IPS DF 4.7 (cell line): ENCODE data around the gene CD96.
A peak's percentile ranks its signal among the peaks of the same experiment; 100 is the strongest.
"Not testable (repeated sequence)": the region's sequence is repeated elsewhere in the genome, so short reads cannot be mapped to it uniquely, and the experiment has no call there.

Experiments used
- DNase-seq: peaks from one replicate; pipeline ENCODE4 v3.0.0-alpha.2; 2013; ENCODE audit warnings: low spot score; ENCODE audit errors: extremely low read depth

CD96 gene

DNA sequence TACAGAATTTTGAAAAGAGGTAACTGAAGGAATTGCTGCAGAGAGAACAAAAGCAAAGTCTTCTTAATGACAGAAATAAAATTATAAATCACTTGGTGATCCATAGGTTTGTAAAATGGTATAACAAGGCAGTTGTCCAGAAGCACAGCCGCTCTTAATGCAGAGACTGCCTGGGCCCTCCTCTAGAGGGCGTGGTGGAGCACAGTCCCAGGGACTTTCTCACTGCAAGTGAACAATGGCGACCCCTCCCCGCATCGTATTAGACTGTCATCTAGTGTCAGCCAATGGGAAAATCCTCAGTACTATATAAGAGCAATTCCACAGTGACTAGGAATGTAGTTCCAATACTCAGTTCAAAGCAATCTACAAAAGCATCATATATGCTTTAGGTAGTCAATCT, 79.5 kb downstream of the CD96 start:
- peak; percentile 19 for DNase-seq

DNA sequence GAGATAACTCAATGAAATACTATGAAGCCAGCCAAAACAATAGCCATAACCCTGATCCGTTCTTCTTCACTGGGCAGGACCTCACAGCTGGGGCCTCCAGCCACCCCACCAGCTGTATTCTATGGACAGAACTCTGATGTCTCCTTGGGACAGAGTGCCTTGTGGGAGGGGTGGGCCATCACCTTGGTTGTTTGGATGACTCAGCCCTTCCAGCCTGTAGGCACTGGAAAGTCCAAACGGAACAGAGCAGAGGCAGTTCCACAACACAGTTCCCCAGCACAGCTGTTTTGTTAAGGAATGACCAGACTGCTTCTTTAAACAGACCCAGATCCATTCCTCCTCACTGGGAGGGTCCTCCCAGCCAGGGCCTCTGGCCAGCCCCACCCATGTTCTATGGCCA, 85.1 kb downstream of the CD96 start:
- DNase-seq, result no peak

DNA sequence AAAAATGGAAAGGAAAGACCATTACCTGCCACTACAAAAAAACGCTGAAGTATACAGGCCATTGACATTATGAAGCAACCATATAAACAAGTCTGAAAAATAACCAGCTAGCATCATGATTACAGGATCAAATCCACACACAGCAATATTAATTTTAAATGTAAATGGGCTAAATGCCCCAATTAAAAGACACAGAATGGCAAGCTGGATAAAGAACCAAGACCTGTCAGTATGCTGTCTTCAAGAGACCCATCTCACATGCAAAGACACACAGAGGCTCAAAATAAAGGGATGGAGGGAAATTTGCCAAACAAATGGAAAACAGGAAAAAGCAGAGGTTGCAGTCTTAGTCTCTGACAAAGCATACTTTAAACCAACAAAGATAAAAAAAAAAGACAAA, 87.0 kb downstream of the CD96 start:
- not testable (repeated sequence) for DNase-seq

DNA sequence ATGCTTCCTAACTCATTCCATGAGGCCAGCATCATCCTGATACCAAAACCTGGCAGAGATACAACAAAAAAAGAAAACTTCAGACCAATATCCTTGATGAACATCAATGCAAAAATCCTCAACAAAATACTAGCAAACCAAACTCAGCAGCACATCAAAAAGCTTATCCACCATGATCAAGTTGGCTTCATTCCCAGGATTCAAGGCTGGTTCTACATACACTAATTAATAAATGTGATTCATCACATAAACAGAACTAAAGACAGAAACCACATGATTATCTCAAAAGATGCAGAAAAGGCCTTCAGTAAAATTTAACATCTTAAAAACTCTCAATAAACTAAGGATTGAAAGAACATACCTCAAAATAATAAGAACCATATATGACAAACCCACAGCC, 88.6 kb downstream of the CD96 start:
- not testable (repeated sequence) for DNase-seq

DNA sequence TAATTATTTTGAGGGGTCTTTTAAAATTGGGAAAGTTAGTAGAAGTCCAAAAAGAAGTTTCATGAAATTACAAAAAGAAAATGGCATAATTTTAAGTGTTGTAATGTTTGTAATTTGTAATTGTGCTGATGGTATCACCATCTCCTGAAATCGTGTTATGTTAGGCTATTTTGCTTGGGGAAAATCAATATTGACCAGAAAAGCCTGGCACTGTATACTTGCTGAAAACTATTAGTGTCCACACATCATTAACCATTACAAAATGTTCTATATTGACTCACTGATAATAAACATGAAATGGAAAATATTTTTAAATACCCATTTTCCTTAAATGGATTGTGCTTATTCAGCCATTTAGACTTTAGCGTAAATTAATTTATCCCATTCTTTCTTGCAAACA, 93.4 kb downstream of the CD96 start:
- DNase-seq, result no peak

DNA sequence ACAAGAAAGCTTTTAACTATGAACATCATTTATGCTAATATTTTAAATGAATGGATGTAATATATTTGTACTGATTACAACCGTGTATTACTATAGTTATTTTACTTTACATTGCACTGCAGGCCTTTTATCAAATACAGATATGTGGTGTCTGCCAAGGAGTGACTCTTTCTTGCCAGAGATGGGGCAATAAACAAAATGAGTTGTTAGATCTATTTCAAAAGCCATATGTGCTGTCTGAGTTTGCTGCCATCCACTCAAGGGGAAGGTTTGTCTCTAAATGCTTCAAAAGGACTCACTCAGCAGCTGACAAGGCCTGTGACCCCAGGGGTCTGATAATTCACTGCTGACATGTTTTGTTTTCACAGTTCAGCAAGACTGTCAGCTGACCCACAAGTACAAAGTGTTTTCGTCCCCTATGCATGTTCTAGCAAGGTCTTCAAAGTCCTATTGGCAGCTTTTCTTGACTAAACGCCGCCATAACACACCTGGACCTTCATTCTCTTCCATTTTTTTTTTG, 94.4 kb downstream of the CD96 start:
- no peak for DNase-seq

DNA sequence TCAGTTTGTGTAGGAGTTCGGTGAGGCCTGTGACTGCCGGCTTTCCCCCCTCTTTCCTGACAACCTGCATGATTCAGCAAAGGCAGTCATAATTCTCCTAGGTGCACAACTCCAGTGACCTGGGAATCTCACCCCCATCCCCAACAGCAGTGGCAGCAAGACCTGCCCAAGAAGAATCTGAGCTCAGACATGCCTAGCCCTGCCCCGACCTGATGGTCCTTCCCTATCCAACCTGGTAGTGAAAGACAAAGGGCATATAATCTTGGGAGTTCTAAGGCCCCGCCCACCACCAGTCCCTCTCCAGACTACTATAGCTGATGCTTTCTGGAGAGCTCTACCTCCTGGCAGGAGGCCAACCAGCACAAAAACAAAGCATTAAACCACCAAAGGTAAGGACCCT, 97.3 kb downstream of the CD96 start:
- DNase-seq, result no peak

DNA sequence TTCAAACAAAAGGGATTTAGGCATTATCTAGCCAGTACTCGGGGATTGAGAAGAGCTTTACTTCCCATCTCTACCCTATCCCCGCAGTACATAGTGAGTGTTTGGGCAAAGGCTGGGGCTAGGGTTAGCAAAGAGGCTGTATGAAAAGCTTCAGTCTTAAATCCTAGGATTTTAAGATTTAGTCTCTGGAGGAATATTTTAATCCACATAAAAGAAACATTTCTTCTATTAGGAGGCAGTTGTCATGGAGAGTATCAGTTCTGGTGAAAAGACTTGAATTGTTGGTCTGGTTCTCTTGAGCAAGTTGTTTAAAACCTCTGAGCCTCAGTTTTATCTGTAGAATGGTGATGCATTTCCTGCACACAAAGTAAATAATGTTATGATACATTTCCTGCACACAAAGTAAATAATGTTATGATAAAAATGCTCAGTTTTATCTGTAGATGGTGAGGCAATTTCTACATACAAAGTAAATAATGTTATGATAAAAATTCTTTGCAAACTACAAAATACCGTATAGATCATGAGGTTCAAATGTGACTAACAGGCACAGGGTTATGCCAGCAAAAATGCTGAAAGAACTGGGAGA, 107.1 kb downstream of the CD96 start:
- no peak for DNase-seq

DNA sequence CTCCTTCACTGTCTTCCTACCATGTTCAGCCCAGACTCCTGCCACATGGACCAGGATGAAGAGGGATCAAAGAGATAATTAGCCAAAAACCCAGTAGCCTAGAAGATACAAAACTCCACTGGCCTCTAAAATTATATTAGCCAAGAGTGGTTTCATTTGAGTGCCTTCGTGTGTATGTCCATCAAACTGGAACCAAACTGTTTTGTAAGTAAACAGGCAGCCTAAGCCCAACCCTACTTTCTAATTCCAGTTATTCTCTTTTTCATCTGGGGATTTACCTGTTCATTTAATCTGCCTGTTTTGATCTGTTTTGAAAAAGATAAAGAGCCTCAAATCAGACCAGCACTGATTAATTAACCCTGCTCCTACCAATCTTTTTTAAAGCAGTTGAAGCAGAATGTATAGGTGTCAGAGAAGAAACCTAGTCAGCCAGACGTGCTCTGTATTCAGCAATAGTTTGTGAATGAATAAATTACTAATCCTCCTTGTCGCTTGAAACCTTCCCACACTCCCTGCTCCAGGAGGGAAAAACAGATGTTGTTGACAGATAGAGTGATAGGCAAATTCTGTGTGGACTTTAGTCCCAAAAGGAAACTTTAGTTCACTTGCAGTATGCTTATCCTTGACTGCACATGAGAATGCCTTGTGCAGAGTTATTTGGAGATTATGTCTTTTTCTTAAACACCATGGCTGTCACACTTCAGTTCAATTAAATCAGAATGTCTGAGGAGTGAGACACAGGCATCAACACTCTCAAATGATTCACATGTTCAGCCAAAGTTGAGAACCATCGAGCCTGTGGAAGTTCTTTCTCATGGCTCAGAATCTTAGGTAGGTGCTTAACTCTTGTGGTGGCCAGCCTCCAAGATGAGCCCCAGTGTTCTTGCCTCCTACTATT, 108.6 kb downstream of the CD96 start:
- DNase-seq, result no peak

DNA sequence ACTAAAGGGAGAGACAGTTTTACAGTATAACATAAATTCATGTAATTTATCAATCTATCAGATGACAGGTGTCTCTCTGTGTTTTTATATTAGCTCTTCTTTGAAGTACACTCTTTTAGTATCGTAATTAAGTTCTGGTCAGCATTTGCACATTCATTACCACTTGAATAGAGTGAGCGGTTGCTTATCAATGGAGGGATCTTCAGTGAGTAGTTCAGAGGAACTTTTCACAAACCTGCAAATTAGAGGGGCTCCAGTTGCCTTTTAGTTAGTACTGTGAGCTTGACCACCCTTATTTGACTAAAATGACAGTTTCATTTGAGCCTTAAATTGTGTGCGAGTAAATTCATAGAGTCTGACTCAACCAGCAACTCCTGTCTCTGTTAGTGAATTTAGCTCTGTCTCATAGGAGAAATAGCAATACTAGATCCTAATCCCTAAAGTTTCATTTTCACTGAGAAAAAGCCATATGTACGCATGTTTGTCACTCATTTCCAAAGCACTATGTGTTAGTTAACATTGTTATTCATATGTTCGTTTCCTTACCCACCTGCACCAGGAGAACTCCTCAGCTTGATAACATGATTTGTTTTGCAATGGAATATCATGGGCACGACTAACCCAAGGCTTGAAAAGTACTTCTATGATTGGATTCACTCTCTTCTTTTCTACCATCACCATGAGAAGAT, 110.6 kb downstream of the CD96 start:
- DNase-seq, result no peak

DNA sequence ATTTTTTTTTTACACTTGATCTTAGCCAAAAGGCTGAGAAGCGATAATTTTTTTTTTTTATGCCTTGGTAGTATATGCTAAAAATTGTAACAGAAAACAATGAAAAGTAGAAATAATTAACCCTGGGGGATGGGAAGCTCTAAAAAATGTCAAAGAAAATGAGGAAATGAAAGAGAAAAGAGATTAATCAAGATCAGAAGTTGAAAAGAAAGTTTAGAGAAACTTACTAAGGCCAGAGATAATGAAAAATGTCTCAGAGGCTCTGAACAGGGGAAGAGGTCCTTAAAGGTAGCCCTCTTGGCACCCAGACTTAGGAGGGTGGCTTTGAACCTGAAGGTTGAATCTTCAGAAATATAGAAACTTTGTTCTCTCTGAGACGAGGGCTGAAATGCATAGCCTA, 111.8 kb downstream of the CD96 start:
- no peak for DNase-seq

DNA sequence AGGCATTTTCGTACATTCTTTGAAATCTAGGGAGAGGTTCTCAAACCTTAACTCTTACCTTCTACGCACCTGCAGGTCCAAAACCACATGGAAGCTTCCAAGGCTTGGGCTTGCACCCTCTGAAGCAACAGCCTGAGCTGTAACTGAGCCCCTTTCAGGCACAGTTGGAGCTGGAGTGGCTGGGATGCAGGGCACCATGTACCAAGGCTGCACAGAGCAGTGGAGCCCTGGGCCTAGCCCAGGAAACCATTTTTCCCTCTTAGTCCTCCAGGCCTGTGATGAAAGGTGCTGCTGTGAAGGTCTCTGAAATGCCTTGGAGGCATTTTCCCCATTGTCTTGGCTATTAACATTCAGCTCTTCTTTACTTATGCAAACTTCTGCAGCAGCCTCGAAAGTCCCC, 120.0 kb downstream of the CD96 start:
- no peak for DNase-seq

DNA sequence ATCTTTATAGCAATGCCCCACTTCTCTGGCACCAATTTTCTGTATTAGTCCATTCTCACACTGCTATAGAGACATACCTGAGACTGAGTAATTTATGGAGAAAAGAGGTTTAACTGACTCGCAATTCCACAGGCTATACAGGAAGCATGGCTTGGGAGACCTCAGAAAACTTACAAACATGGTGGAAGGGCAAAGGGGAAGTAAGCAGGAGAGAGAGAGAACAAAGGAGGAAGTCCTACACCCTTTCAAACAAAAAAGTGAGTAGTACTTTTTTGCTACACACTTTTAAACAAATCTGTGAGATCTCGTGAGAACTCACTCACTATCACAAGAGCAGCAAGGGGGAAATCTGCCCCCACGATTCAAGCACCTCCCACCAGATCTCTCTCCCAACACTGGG, 120.9 kb downstream of the CD96 start:
- DNase-seq, result no peak

DNA sequence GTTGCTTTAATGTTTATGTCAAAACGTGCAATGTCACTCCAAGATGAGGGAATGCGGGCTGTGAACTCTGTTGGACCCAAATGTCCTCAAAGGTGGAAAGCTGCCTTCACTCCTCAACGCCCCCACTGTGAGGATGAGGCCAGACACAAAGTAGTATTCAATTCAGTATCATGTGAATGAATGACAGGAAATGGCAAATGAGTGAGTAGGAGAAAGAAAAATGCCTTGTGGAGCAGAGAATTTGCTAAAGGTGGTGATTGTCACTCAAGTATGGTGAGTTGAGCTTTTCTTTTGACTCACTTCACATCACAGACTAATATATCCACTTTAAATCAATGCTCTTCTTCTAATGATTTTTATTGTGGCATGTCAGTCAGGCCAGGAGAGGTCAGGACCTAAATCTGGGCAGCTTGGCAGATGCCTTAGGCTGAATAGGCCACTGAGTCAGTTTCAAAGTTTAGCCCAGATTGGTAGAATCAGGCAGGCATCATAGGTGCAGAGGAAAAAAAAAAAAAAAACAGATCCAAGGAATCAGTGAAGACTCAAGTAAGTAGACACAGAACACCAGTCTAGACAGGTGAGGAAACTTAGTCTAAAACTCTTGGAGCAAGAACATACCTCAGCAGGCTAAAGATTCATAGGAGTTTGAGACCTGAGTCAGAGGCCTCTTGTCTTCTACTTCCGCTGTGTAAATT, 124.2 kb downstream of the CD96 start:
- no peak for DNase-seq

DNA sequence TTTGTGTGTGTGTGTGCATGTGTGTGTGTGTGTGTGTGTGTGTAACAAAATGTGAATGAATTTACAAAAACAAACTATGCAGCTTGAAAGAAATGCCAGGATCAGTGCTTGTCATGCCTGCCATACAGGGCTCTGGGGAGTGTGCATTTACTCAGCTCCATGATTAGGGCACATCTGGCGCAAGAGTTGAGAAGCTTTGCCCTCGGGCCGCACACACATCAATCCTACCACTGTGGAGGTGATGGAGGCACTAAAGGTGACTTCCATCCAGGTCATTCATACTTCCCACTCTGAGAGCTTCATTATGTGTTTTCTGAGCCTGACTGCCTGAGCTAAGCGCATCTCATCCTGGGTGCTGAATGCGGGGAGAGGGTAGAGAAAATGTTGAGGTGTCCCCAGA, 125.2 kb downstream of the CD96 start:
- DNase-seq, result no peak

DNA sequence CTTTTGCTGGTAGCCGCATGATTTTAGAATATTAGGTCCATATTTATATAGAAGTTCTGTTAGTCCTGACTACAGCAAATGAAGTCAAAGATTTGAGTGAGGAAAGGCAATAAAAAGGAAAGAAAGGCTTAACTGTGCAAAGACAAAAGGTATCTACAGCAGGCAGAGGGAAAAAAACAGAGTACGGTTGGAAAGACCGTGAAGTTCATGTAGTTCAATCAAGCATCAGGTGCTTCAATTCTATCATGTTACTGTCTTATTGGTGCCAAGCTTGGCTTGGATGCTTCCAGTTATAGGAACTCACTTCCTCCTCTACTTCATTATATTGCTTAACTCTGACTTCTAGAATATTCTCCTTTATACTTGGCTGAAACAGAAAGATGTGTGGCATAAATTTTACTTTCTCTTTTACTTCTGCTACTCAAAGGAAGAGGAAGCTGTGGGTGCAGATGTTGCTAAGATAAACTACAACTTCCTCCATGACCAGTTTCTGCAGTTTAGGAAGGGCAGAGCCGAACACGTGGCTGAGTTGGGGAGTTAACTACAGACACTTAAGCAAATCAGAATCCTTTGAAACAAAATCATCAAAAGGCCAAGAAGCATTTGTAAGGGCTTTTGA, 125.7 kb downstream of the CD96 start:
- no peak for DNase-seq

DNA sequence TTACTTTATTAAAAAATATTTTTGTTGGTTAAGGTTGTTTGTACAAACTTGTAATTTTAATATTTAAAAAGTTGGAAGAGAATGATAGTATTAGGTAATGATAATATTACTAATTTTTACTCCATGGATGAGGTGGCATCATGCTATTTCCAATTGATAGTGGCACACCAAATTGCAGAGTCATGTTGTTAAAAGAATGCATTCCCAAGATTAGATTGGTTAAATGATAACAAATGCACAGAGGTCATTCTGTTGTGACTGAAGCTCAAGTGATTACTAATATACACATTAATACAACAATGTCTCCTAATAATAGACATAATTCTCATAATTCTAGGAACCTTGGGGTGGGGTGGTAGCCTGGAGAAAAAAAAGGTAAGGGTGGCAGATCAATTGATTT, 126.3 kb downstream of the CD96 start:
- no peak for DNase-seq

DNA sequence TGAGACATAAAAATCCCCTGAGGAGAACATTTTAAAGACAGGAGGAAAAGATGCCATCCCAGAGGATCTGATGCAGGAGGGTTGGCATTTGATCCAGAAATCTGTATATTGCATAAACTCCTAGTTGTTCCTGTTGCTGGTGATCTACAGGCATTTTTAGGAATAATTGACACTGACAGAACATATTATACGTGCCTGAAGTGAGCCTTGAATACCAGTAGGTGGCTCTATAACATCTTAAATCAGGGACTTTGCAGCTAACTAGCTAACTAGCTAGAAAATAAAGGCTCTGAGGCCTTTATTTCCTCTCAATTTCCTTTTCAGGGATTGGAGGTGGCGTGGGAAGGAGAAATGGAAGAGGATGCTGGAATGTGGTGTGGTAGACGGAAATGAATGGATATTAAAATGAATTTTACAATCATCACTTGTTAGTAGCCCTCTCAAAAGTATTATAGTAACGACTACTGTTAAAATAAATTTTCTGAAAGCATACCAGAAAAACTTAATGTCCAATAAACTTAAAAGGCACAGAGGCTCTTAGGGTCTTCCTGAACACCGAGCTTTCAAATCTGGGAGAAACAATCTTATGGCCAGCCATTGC, 127.0 kb downstream of the CD96 start:
- no peak for DNase-seq

DNA sequence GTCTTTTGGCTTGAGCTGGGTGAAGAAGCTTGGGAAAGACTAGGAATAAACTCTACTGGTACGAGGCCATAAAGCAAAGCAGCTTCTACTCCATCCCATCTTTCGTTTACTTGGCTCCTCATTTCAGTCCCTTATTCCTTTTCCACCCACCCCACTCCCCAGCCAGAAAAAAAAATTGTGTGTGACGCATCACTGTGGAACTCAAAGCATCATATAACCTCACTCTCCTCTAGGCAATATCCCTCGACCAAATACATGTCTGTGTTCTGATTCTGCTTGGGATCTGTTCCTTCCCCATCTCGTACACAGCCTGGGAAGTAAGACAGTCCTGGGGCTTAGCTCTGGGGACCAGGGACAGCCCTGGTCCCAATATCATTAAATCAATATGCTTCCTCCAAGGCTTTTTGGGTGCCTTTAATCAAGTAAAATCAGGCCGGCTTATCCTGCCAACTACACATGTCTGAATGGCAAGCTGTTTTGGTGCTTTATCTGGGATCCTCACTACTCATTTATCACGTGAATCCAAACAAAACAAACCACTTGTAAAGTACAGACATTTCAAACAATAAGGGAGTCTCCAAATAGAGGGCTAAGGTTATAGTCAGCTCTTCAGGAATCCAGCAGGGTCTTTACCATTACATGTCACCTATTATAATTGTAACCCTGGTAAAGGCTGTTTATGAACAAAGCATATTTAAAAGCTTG, 128.1 kb downstream of the CD96 start:
- DNase-seq, result no peak

DNA sequence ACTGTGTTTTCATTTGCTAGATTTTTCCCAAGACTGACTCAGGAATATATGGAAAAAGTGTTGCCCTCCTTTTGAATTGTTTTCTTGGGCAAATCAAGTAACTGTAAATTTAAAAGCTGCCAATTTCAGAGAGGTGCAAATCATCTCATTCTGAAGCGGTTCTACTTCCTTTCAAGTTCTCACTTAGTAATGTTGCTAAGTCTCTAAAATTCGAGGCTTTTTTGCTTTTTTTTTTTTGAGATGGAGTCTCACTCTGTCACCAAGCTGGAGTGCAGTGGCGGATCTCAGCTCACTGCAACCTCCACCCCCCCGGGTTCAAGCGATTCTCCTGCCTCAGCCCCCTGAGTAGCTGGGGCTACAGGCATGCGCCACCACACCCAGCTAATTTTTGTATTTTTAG, 130.5 kb downstream of the CD96 start:
- not testable (repeated sequence) for DNase-seq
